ENCODE results near the gene ZNF337. TPM values are rescaled to one million over a fixed set of nuclear protein-coding genes. Genes with fewer than 3 reads are reported as not detected.

ZNF337 gene
- total and polyA plus RNA-seq, 2 donors (not counting 1 experiment from before 2014, with no cell fraction given): 16.2 to 24.7 TPM

GRCh38 chr20:25683050-25683449, 13.6 kb downstream of the ZNF337 start:
- H3K9me3 Mint-ChIP-seq (ENCODE audit: insufficient read depth): no peaks in the 10 kb centered on the region
- peaks cover 0 to 20% of the 10 kb centered on the region in 2 experiments for H3K36me3 ChIP-seq (replicated peaks in 1 of 2; ENCODE audit: control extremely low read depth in 1 of 2, control insufficient read depth in 1 of 2, extremely low read depth in 1 of 2, insufficient read depth in 2 of 2, low read length in 1 of 2)
- no CpG with 5 or more reads among the region's 2 CpGs for WGBS (ENCODE audit: insufficient coverage)
- ATAC-seq (ENCODE audit: low read depth) (no peak), DNase-seq (no peak)
- H4K20me1 ChIP-seq (ENCODE audit: control insufficient read depth, insufficient read depth, low read length, poor library complexity, severe bottlenecking): peaks cover under 1% of the 10 kb centered on the region
- H3K4me3 Mint-ChIP-seq: no peak overlapping the region
- POLR2A ChIA-PET: no interaction called here
- H3K27ac Mint-ChIP-seq: no peak overlapping the region
- intact Hi-C loops (cut with micrococcal nuclease): no loop called here
- H3K27me3 ChIP-seq (replicated peaks in 1 of 4; ENCODE audit: control extremely low read depth in 1 of 4, control insufficient read depth in 3 of 4, insufficient read depth in 4 of 4, low read length in 3 of 4): no peaks in the 10 kb centered on the region
- H3K4me1 Mint-ChIP-seq: peaks cover 14% of the 10 kb centered on the region
- no peak overlapping the region for H2AFZ ChIP-seq (ENCODE audit: insufficient read depth, low read depth, low read length, poor library complexity, severe bottlenecking)
- no peak overlapping the region for H3K4me3 ChIP-seq (ENCODE audit: control extremely low read depth in 1 of 5, extremely low read depth in 1 of 5, insufficient read depth in 1 of 5, low read depth in 2 of 5, low read length in 4 of 5)
- H3K27me3 Mint-ChIP-seq: no peaks in the 10 kb centered on the region
- H3K4me2 ChIP-seq (replicated peaks; ENCODE audit: low read depth, low read length, poor library complexity, severe bottlenecking): no peak overlapping the region
- H3K4me1 ChIP-seq (ENCODE audit: control insufficient read depth in 2 of 2, insufficient read depth in 2 of 2, low read length in 2 of 2): peaks cover 0 to 3% of the 10 kb centered on the region in 2 donors
- no peak overlapping the region for H3K9ac ChIP-seq (ENCODE audit: low read length)
- no peaks in the 10 kb centered on the region for H3K79me2 ChIP-seq (ENCODE audit: control insufficient read depth, insufficient read depth, low read length)
- CTCF ChIA-PET: no interaction called here
- H3K27ac ChIP-seq (ENCODE audit: low read length in 2 of 2): no peak overlapping the region
- TF ChIP-seq EZH2 (IDR thresholded peaks at IDR 0.05; ENCODE audit: borderline replicate concordance, insufficient read depth, low read depth, low read length, poor library complexity, severe bottlenecking): no peak
- TF ChIP-seq CTCF (IDR thresholded peaks at IDR 0.05): no peak
- H3K9me3 ChIP-seq (ENCODE audit: control extremely low read depth in 1 of 3, control insufficient read depth in 2 of 3, insufficient read depth in 1 of 3, low read length in 2 of 3): no peaks in the 10 kb centered on the region

GRCh38 chr20:25676164-25676809, 20.4 kb downstream of the ZNF337 start:
- no peak overlapping the region for H3K4me2 ChIP-seq (replicated peaks; ENCODE audit: low read depth, low read length, poor library complexity, severe bottlenecking)
- no peaks in the 10 kb centered on the region for H3K9me3 ChIP-seq (ENCODE audit: control extremely low read depth in 1 of 3, control insufficient read depth in 2 of 3, insufficient read depth in 1 of 3, low read length in 2 of 3)
- Mint-ChIP-seq H3K4me3 (no peak overlapping the region), H3K4me1 (no peaks in the 10 kb centered on the region), H3K27me3 (no peaks in the 10 kb centered on the region), H3K27ac (no peak overlapping the region), H3K9me3 (ENCODE audit: insufficient read depth) (no peaks in the 10 kb centered on the region)
- H3K9ac ChIP-seq (ENCODE audit: low read length): no peak overlapping the region
- TF ChIP-seq CTCF (IDR thresholded peaks at IDR 0.05): no peak
- TF ChIP-seq EZH2 (IDR thresholded peaks at IDR 0.05; ENCODE audit: borderline replicate concordance, insufficient read depth, low read depth, low read length, poor library complexity, severe bottlenecking): no peak
- no peaks in the 10 kb centered on the region for H3K79me2 ChIP-seq (ENCODE audit: control insufficient read depth, insufficient read depth, low read length)
- ChIA-PET CTCF (no interaction called here), POLR2A (no interaction called here)
- DNase-seq (no peak), ATAC-seq (ENCODE audit: low read depth) (no peak)
- 100% methylated on average over 5 of the region's 10 CpGs for WGBS (ENCODE audit: insufficient coverage)
- no peaks in the 10 kb centered on the region for H3K27me3 ChIP-seq (replicated peaks in 1 of 4; ENCODE audit: control extremely low read depth in 1 of 4, control insufficient read depth in 3 of 4, insufficient read depth in 4 of 4, low read length in 3 of 4)
- peaks cover 5% of the 10 kb centered on the region for H4K20me1 ChIP-seq (ENCODE audit: control insufficient read depth, insufficient read depth, low read length, poor library complexity, severe bottlenecking)
- no peak overlapping the region for H3K4me3 ChIP-seq (ENCODE audit: control extremely low read depth in 1 of 5, extremely low read depth in 1 of 5, insufficient read depth in 1 of 5, low read depth in 2 of 5, low read length in 4 of 5)
- H3K4me1 ChIP-seq (ENCODE audit: control insufficient read depth in 2 of 2, insufficient read depth in 2 of 2, low read length in 2 of 2): no peaks in the 10 kb centered on the region
- no peak overlapping the region for H2AFZ ChIP-seq (ENCODE audit: insufficient read depth, low read depth, low read length, poor library complexity, severe bottlenecking)
- H3K27ac ChIP-seq (ENCODE audit: low read length in 2 of 2): no peak overlapping the region
- intact Hi-C loops (cut with micrococcal nuclease): loop anchor here (10.0 kb wide), 1 partner anchor 59 kb away; no protein-coding TSS in a partner anchor
- peaks cover 0 to 49% of the 10 kb centered on the region in 2 experiments for H3K36me3 ChIP-seq (replicated peaks in 1 of 2; ENCODE audit: control extremely low read depth in 1 of 2, control insufficient read depth in 1 of 2, extremely low read depth in 1 of 2, insufficient read depth in 2 of 2, low read length in 1 of 2)
